Measurements from ENCODE around the gene SRSF3.
A peak's percentile ranks its signal among the peaks of the same experiment; 100 is the strongest.
"Not testable (repeated sequence)": the region's sequence is repeated elsewhere in the genome, so short reads cannot be mapped to it uniquely, and the experiment has no call there.

The SRSF3 gene

DNA sequence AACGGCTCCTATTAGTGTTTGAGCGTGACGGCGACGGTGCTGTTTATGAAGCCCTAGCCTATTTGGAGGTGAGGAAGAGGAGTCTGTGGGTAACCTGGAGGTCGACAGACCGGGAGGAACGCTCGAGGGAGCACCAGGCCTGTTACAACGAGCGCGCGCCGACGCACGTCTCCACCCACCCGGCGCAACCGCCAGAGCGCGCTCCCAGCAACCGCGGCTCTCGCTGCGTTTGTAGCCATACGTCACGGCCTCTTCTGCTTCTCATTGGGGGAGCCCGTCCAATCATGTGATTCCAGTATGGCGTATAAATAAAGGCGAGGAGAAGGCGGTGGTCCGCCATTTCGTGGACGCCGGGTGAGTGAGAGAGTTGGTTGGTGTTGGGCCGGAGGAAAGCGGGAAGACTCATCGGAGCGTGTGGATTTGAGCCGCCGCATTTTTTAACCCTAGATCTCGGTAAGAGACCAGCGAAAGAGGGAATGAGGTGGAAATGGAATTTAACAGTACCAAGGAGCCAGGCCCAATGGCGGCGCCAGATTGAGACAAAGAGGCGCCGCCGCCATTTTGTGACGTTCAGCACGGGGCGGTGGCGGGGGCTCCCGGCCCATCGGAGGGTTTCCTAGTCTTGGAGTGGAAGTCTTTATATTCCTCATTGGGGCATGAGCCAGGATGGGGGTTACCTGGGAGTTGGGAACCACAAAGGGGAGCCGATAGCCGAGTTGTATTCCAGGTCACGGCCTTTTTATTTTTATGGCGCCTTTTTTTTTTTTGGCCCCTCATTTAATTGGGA lies at the start of gene SRSF3:
Gene SRSF3, plus strand, starts transcription at position 334 of the 787 bp plus-strand sequence. CDS start 2,401 bp downstream, outside the sequence.
- peak; percentile 97 for DNase-seq (ENCODE audit: low spot score)

DNA sequence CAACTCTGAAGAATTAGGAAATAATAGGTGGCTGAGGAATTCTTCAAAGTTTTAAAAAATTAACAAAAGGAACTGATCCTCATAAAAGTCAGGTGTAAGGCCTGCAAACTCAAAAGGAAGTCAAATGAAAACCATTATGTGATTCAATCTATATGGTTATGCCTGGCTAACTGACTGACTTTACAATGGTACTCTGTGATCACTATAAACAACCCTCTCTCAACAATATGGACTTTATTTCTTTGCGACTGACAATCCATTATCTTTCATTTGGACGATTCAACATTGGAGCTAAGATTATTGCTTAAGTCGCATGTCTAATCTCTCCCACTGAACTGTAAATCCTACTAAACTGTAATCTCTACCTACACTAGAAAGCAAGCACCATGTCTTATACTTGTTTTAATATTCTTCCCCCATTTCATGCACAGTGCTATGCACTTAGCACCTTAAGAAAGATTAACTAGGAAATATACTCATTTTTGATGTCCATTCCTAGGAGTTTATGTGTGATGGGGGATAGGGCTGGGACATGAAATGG lies 48.3 kb upstream of the SRSF3 start:
- no peak for DNase-seq (ENCODE audit: low spot score)

- DNase-seq (ENCODE audit: low spot score) = peak; percentile 20
Observed at GRCh38 chr6:36546308-36546919, 47.7 kb upstream of the SRSF3 start.

- peak; percentile 98 for DNase-seq (ENCODE audit: low spot score)
Observed at GRCh38 chr6:36546920-36547645, 47.1 kb upstream of the SRSF3 start, which contains the start of gene STK38. Gene STK38, minus strand, starts transcription at chr6:36547479. Its CDS starts 7,277 bp downstream, at chr6:36540202.

DNA sequence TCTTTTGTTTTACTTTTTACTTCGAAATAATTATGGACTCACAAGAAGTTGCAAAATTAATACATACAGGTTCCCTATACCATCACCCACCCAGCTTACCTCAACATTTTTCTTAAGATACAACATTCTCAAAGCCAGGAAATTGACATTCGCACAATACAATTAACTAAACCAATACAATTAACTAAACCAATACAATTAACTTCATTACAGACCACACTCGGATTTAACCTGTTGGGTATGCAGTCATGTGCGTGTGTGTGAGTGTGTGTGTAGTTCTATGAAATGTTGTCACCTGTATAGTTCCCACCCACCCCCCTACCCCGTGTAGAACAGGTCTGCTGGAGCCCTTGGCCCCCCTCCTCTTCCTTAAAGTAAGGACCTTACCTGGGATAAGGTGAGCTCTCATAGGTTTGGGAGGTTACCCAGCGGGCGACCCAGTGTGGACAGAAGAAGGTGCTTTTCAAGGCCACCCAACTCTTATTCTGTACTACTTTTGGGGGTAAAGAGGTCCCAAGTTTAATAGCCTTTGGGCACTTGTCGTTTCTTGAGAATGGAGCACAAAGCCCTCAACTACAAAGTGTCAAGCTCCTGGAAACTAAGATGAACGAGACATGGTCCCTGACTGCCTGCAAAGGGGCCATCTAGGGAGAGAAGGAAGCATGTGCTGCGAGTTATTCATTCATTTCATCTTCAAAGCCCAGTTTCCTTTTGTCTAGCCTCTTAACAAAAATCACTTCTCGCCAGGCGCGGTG lies 46.3 kb upstream of the SRSF3 start:
- no peak for DNase-seq (ENCODE audit: low spot score)

DNA sequence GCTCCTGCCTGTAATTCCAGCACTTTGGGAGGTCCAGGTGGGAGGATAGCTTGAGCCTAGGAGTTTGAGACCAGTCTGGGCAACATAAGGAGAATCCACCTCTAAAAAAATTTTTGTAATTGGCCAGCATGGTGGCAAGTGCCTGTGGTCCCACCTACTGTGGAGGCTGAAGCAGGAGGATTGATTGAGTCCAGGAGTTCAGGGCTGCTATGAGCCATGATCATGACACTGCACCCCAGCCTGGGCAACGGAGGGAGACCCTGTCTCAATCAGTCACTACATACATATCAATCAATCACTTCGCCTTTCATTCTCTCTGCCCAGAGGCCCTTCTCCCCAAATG lies 45.8 kb upstream of the SRSF3 start:
- no peak for DNase-seq (ENCODE audit: low spot score)

DNA sequence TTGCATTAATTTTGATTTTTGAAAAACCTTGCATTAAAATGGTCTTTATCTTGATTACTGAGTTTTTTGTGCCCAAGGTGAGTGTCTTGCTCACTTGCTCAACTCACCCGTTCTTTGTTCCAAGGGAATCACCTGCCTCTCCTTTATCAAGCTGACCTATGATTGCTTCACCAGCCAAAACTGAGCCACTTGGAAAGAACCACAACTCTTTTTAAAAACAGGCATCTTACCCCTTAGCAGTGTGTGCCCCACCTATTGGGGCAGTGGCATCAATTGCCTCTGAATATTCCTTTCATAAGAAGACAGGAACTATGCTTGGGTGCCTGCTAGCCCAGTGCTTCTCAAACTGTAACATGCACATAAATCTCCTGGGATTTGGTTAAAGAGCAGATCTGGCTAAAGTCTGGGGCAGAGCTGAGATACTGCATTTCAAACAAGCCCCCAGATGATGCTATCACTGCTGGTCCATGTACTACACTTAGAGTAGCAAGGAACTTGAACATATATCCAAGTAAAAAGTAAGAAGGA lies 43.6 kb upstream of the SRSF3 start:
- peak; percentile 45 for DNase-seq (ENCODE audit: low spot score)

DNA sequence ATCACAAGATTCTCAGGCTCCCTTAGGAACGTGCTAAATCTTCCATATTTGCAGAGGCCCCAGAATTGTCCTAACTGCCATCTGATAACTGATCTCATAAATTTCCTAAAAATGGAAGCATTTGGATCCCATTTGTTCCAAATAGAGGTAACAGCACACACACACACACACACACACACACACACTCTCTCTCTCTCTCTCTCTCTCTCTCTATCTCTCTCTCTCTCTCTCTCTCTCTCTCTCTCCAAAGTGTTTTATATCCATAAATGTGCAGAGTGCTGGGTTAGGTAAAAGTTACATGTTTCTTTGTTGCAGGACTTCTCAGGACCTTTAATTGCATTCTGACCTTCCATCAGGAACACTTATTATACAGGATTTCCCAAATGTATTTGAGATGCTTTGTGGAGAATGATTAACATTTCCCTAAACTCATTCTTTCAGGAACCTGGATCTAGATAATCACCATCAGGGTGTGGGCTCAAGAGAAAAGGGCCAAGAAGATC lies 38.4 kb upstream of the SRSF3 start:
- no peak for DNase-seq (ENCODE audit: low spot score)

DNA sequence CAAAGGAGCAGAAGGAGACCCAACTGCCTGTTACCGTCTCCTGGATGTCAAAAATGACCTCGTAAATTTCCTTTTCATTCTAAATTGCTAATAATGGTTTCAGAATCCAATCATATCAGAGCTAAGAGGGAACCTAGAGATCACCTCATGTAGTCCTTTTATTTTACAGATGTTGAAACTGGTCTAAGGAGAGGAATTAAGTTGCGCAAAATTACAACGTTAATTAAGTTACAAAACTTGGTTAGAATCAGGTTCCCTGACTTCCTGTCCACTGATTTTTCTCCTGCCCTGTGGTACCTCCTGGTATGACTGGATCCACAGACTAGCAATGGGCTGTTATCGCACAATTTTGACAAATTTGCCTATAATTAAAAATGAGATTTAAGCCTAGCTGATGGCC lies 37.9 kb upstream of the SRSF3 start:
- DNase-seq (ENCODE audit: low spot score) = no peak

DNA sequence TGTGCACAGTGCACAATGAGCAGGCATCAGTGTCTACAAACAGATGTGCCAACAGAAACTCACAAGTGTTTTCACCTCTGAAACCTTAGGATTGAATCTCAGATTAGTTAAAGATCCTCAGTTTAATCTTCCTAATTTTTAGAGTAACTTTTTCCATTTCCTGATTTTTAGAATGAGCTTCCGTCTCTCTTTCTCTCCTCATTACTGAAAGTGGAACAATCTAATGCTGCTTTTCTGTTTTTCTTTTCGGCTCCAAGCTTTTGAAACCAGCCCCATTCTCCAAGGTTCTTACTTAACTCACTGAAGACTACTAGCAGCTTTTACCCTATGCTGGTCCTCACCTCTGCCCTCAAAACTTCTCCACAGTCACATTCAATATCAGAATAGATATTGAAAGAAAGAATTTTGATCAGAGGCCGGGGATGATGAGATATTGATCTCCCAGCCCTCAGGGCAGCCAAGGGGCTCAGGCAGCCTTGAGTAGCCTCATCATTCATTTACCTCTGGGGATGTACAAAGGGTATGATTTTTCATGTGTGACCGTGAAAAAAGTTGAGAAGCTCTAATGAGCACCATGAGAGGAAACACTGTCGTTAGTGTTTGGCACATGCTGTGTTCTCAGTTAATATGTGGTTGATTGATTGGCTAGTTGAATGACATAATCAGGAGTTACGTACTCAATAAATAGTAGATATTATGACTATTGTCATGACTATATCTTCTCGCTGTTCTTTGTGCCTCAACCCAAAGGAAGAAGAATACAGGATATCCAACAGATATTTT lies 35.0 kb upstream of the SRSF3 start:
- no peak for DNase-seq (ENCODE audit: low spot score)

- DNase-seq (ENCODE audit: low spot score) = no peak
Observed at GRCh38 chr6:36560822-36561221, 33.3 kb upstream of the SRSF3 start.

- DNase-seq (ENCODE audit: low spot score) = no peak
Observed at GRCh38 chr6:36563237-36563927, 30.8 kb upstream of the SRSF3 start.

- DNase-seq (ENCODE audit: low spot score) = no peak
Observed at GRCh38 chr6:36563928-36564284, 30.3 kb upstream of the SRSF3 start.

GRCh38 chr6:36566418-36566905 lies 27.7 kb upstream of the SRSF3 start:
- no peak for DNase-seq (ENCODE audit: low spot score)

DNA sequence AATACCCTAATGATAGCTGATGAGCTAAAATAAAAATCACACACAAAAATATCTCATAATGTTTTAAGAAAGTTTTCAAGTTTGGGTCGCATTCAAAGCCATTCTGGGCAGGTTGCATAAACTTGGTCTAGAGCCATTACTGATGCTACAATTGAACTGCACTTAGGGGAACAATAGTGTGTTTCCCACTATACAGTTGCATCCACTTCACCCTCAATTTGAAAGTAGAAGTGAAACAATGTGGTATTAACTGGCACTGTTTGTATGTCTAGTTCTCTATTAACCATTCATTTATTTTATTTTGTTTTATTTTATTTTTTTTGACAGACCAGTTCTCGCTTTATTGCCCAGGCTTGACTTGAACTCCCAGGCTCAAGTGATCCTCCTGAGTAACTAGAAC lies 23.9 kb upstream of the SRSF3 start:
- no peak for DNase-seq (ENCODE audit: low spot score)

DNA sequence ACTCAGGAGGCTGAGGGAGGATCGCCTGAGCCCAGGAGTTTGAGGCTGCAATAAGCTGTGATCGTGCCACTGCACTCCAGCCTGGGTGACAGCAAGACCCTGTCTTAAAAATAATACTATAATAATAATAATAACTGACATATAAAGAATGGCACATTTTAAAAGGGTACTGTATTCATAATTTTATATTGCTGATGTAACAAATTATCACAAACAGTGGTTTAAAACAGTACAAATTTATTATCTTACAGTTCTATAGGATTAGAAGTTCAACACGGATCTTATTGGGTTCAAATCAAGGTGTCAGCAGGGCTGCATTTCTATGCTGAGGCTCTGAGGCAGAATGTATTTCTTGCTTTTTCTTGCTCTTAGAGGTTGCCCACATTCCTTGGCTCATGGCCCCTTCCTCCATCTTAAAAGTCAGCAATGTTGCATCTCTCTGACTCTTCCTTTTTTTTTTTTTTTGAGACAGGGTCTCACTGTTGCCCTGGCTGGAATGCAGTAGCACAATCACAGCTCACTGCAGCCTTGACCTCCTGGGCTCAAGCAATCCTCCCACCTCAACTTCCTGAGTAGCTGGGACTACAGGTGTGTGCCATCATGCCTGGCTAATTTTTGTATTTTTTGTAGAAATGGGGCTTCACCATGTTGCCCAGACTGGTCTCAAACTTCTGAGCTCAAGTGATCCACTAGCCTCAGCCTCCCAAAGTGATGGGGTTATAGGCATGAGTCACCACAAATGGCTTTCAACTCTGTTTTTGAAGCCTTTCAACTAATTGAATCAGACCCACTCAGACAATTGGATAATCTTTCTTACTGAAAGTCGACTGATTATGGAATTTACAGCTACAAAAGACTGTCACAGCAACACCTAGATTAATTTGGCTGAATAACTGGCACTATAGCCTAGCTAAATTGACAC lies 22.8 kb upstream of the SRSF3 start:
- DNase-seq (ENCODE audit: low spot score) = no peak

- DNase-seq (ENCODE audit: low spot score) = not testable (repeated sequence)
Observed at GRCh38 chr6:36572353-36573311, 21.5 kb upstream of the SRSF3 start.

DNA sequence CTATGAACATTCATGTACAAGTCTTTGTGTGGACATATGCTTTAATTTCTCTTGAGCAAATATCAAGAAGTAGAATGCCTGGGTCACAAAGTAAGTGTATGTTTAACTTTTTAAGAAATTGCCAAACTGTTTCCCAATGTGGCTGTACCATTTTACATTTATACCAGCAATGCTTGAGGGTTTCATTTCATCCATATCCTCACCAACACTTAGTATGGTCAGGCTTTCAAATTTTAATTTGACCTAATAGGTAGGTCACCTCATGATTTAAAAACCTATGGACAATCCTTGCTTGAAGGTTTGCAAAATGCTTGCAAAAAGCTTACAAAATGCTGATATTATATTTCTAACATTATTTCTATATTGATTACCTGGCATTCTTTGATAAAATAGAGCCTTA lies 19.5 kb upstream of the SRSF3 start:
- no peak for DNase-seq (ENCODE audit: low spot score)
